Esophagus muscularis mucosa (tissue), 4 donors: ENCODE data around the gene ADGRV1.

Experiments
- CTCF ChIP-seq, 3 experiments: fragments of 200-600 bp in 2 of 3; fragments of 450-650 bp in 1 of 3; sonication (generic) in 2 of 3; IDR thresholded peaks; one replicate each; pipeline ENCODE4 v1.5.1; 2017 to 2019; ENCODE audit warnings: antibody characterized with exemption in 3 of 3, mild to moderate bottlenecking in 2 of 3, moderate library complexity in 1 of 3
- EP300 ChIP-seq: sonication (generic); formaldehyde crosslinking; IDR thresholded peaks from one replicate; pipeline ENCODE4 v1.6.1; 2017; ENCODE audit warnings: antibody characterized with exemption
- POLR2A ChIP-seq: fragments of 450-650 bp; IDR thresholded peaks from one replicate; pipeline ENCODE4 v1.6.1; 2017; ENCODE audit warnings: antibody characterized with exemption, moderate library complexity, mild to moderate bottlenecking, low read depth
- POLR2AphosphoS5 ChIP-seq, 2 donors: sonication (generic); formaldehyde crosslinking; IDR thresholded peaks; one replicate each; pipeline ENCODE4 v1.6.1; 2017; ENCODE audit warnings: antibody characterized with exemption in 2 of 2

DNA sequence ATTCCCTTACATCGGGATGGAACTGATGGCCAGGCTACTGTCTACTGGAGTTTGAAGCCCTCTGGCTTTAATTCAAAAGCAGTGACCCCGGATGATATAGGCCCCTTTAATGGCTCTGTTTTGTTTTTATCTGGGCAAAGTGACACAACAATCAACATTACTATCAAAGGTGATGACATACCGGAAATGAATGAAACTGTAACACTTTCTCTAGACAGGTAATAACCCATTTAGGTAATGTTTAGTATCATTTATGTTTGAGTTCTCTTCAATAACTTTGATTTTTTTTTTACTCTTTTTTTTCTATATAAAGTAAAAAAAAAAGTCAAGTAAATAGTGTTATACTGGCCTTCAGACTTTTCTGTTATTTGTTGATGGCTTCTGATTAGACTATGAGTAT lies 79.1 kb downstream of the ADGRV1 start:
- no peak for TF ChIP-seq CTCF (IDR thresholded peaks at IDR 0.05)
- TF ChIP-seq POLR2A = no peak
- TF ChIP-seq POLR2AphosphoS5 (IDR thresholded peaks at IDR 0.05) = no peak
- TF ChIP-seq EP300 = no peak
